ENCODE data around the gene PRDM10. TPM values are rescaled to one million over a fixed set of nuclear protein-coding genes. Genes with fewer than 3 reads are reported as not detected.

PRDM10 gene
- total RNA-seq, 1 experiment from 2014 or later: 9.2 TPM

GRCh38 chr11:129894278-129895125 lies 108.1 kb downstream of the PRDM10 start:
- no peaks in the 10 kb centered on the region for H3K9me2 ChIP-seq (ENCODE audit: insufficient read depth)
- H3K4me3 ChIP-seq (replicated peaks in 1 of 2; ENCODE audit: low read depth in 1 of 2, low read length in 2 of 2): peak overlapping the region; percentile 81 to 92
- intact Hi-C loops (cut with micrococcal nuclease): no loop called here
- RAD21 ChIA-PET (ENCODE audit: low non-redundant PET in 1 of 2, low total read pairs in 2 of 2, uncharacterized antibody in 2 of 2, unreplicated experiment in 2 of 2): no interaction called here
- H3K4me2 ChIP-seq (ENCODE audit: low read length): peak overlapping the region; percentile 90
- H3K4me1 ChIP-seq (ENCODE audit: control insufficient read depth in 1 of 2, insufficient read depth in 2 of 2, low read length in 2 of 2): peaks cover 3 to 12% of the 10 kb centered on the region in 2 experiments; a peak in 3 of 4 replicates
- POLR2A ChIA-PET: interaction anchor here (0.8 to 1.1 kb wide), 2 partner anchors 108 to 238 kb away, joined by 3 to 4 read pairs; partner anchors contain the start of gene PRDM10
- no TSS peak for BruUV-seq (replicated peaks)
- H3K27me3 ChIP-seq (ENCODE audit: insufficient read depth, low read length): no peaks in the 10 kb centered on the region
- no peaks in the 10 kb centered on the region for H4K20me1 ChIP-seq (ENCODE audit: insufficient read depth)
- DNase-seq (ENCODE audit: low read depth, low spot score) (no peak), ATAC-seq (peak; percentile 5; the same call in 1 of the 2 replicates)
- peak overlapping the region; percentile 77 for H3K9ac ChIP-seq (ENCODE audit: low read length)
- peaks cover 15 to 23% of the 10 kb centered on the region in 2 experiments; a peak in 3 of 4 replicates for H3K36me3 ChIP-seq (ENCODE audit: control insufficient read depth in 1 of 2, insufficient read depth in 2 of 2, low read length in 2 of 2)
- CTCF ChIA-PET: interaction anchor here (0.9 kb wide), 1 partner anchor 29 kb away, joined by 3 read pairs; no protein-coding TSS in a partner anchor
- H3K27ac ChIP-seq (ENCODE audit: low read depth, low read length): peak overlapping the region; percentile 53; the same call in 1 of the 2 replicates
- no peaks in the 10 kb centered on the region for H3K9me3 ChIP-seq (ENCODE audit: control insufficient read depth in 1 of 2, insufficient read depth in 1 of 2, low read depth in 1 of 2, low read length in 2 of 2)
- TF ChIP-seq REST (IDR thresholded peaks at IDR 0.05; ENCODE audit: low read depth) (no peak), POLR2AphosphoS5 (IDR thresholded peaks at IDR 0.05; ENCODE audit: low read depth, low read length) (no peak), ZFX (IDR thresholded peaks at IDR 0.05) (no peak), EZH2 (IDR thresholded peaks at IDR 0.05) (no peak), YY1 (IDR thresholded peaks at IDR 0.05; ENCODE audit: extremely low read depth, insufficient replicate concordance, low read depth, low read length) (no peak), RAD21 (IDR thresholded peaks at IDR 0.05; ENCODE audit: low read depth) (no peak), CEBPB (IDR thresholded peaks at IDR 0.05; ENCODE audit: low read depth) (no peak)
- no peak overlapping the region for H2AFZ ChIP-seq (ENCODE audit: low read depth, low read length, poor library complexity, severe bottlenecking)
- H3K79me2 ChIP-seq (ENCODE audit: insufficient read depth, low read length): peaks cover 41% of the 10 kb centered on the region
